Measurements from ENCODE around the gene SESTD1.

Gene SESTD1

GRCh38 chr2:179184610-179185009 lies 80.0 kb downstream of the SESTD1 start:
- no peak for DNase-seq (ENCODE audit: low read depth)

DNA sequence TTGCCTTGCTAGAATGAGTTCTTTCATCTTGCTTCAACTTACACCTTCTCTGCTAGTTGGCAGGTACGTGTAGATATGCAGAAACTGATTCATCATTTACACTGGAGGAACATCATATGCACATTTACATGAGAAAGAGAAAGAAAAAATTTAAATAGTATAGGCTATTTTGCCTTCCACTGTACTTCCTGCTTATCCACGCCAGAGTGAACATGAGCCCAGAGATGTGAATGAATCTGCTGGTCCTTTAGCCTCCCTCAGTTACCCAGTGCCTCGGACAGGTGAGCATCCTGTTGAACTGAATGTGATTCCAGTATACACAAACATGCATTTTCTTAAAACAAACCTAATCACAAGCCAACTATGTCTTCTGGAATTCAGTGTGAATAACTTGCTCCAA lies 83.6 kb downstream of the SESTD1 start:
- DNase-seq (ENCODE audit: low read depth), result no peak

GRCh38 chr2:179180242-179180641 lies 84.4 kb downstream of the SESTD1 start:
- no peak for DNase-seq (ENCODE audit: low read depth)

DNA sequence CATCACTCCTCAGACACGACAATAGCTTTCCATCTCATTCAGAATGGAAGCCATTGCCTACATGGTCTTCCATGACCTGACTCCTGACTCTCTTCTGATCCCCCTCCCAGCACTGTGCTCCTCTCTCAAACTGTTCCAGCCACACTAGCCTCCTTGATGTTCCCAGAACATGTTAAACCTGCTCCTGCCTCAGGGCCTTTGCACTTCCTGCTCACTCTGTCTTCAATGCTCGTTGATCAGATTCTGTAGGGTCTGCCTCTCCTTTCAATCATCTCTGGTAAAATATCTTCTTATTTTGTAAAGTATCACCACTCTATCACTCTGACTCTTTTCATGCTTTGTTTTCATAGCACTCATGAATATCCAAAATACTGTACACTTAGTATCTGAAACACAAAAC lies 84.9 kb downstream of the SESTD1 start:
- no peak for DNase-seq (ENCODE audit: low read depth)

DNA sequence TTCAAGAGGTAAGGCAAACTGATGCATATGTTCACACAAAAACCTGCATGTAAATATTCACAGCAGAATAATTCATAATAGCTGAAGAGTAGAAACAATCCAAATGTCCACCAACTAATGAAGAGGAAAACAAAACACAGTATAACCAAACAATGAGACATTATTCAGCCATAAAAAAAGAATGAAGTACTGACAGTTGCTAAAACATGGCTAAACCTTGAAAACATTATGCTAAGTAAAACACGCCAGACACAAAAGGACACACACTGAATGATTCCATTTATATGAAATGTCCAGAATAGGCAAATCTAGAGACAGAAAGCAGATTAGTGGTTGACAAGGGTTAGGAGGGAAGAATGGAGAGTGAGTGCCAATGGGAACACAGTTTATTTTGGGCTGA lies 86.9 kb downstream of the SESTD1 start:
- no peak for DNase-seq (ENCODE audit: low read depth)

GRCh38 chr2:179174240-179174639 lies 90.4 kb downstream of the SESTD1 start:
- DNase-seq (ENCODE audit: low read depth), result no peak

DNA sequence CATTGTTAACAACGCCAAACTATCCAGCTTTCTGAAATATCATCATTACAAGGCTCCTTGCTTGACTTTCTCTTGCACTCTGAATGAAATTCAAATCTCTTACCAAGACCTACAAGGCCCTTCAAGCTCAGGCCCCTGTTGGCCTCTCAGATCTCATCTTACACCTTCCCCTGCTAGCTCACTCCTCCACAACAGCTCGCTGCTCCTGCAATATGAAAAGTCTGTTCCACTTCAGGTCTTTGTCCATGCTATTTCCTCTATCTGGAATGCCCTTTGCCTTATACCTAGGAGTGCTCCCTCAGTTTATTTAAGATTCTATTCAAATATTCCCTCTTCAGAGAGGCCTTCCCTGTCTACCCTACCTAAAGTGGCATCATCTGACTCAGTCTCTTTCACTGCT lies 91.7 kb downstream of the SESTD1 start:
- DNase-seq (ENCODE audit: low read depth), result no peak

- no peak for DNase-seq (ENCODE audit: low read depth)
Observed at GRCh38 chr2:179171371-179171770, 93.3 kb downstream of the SESTD1 start.

DNA sequence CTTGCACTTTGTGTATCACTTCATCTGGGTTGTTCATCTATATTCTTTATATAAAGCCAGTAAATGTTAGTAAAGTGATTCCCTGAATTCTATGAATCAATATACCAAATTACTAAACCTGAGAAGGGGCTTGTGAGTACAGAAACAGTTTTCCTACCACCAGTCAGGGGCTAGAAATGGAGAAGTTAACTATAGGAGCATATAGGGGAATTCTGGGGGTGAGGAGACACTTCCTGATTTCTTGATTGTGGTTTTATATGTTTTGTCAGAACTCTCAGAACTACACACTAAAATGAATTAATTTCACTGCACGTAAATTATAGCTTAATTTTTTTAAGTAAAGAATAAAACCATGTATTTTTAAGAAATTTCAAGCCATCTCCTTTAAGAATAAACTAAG lies 93.7 kb downstream of the SESTD1 start:
- DNase-seq (ENCODE audit: low read depth), result no peak

- DNase-seq (ENCODE audit: low read depth), result no peak
Observed at GRCh38 chr2:179165356-179166000, 99.2 kb downstream of the SESTD1 start.

GRCh38 chr2:179141206-179141605 lies 123.4 kb downstream of the SESTD1 start:
- no peak for DNase-seq (ENCODE audit: low read depth)

DNA sequence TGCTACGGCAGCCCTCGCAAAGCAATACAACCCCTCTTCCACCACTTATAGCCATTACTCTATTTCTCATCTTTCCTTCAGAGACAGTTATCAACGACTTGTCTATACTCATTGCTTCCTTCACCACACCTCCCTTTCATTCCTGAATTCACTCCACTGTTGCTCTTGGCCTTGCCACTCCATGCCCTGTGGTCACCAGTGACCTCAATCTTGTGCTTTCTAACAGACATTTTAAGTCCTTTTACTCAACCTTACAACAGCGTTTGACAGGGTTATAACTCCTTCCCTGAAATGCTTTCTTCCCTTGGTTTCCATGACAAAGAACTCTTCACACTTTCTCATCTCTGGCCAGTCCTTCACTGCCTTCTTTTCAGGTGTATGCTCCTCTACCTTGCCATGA lies 124.1 kb downstream of the SESTD1 start:
- DNase-seq (ENCODE audit: low read depth), result no peak

DNA sequence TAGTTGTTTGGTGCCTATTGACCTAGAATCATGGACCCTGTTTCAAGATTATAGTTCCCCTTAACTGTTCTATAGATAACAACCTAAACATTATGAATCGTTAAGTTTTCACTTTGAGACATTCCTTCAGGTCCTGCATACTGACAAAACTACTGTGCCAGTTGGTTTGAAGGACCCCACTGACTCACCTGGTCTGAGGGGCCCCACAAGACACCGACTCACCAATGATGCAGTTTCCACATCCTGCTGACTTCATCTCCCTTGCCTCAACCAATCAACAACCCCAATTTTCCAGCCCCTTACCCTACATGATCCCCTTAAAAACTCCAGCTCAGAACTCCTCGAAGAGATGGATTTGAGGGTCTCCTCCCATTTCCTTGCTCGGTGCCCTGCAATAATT lies 125.1 kb downstream of the SESTD1 start:
- DNase-seq (ENCODE audit: low read depth), result no peak

DNA sequence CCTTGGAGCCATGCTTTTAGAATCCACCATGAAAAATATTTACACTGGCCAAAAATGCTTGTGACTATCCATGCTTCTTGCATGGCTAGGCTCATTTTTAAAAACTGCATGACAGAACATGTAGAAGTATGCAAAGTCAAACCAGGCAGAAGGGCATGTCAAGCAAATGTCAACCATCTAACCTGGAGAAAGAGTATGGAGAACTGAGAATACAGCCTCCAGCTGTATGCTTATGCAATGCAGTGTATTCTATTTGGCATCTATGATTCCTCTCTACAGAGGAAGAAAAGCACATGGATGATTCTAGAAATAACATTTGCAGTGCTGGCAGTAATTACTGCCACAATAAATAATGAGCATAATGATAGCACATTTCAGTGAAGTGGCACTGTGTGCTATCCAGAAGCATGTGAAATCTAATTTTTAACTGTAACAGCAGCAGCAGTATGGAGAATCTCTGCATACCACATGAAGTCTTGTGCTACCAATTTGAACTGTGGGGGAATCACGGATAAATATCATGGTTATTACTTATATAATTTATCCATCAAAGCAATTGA lies 127.4 kb downstream of the SESTD1 start:
- no peak for DNase-seq (ENCODE audit: low read depth)

GRCh38 chr2:179133016-179133415 lies 131.6 kb downstream of the SESTD1 start:
- no peak for DNase-seq (ENCODE audit: low read depth)

DNA sequence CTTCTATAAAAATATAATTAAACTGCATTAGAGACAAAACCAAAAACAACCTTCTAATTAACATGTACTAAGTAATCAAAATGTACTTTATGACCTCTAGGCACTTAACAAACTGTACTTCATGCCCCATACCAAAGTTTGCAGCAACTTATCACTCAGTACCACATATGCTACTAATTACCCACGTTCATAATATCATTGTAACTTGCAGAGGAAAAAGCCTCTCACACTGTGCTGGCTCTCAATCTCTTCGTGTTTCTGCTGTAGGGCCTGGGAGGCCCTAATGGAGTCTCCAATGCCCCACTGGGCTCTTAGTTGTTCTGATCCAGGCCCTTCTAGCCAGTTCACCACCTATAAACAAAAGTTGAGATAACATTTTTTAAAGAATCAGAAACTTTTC lies 132.6 kb downstream of the SESTD1 start:
- DNase-seq (ENCODE audit: low read depth), result no peak

GRCh38 chr2:179130560-179130959 lies 134.1 kb downstream of the SESTD1 start:
- no peak for DNase-seq (ENCODE audit: low read depth)

DNA sequence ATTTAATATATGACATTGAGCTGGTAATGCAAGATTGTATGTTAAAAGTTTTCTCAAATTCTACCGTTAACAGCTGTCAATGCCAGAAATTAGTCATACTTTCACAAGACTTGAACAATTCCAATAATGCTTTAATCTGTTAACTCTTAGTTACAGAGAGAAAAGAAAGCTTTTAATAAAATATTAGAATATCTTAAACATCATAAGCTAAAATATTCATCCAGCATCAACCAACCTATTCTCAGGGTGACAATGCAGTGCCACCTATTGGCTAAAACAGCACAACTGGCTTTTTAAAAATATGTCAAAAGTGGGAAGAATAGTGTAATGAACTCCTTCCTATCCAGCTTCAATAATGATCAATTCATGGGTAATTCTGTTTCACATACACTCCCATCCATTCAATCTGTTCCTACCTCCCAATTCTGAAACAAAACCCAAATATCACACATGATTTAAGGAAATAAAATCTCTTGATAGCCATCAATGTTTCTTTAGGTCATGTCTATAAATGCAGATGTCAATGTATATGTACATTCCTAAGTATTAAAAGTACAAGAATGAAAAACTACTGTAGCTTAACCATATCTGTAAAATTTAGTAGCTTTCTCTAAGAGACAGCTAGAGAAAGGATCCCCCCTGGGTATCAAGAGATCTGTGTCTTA lies 134.9 kb downstream of the SESTD1 start:
- DNase-seq (ENCODE audit: low read depth), result peak; percentile 8

- no peak for DNase-seq (ENCODE audit: low read depth)
Observed at GRCh38 chr2:179125404-179125803, 139.2 kb downstream of the SESTD1 start.

DNA sequence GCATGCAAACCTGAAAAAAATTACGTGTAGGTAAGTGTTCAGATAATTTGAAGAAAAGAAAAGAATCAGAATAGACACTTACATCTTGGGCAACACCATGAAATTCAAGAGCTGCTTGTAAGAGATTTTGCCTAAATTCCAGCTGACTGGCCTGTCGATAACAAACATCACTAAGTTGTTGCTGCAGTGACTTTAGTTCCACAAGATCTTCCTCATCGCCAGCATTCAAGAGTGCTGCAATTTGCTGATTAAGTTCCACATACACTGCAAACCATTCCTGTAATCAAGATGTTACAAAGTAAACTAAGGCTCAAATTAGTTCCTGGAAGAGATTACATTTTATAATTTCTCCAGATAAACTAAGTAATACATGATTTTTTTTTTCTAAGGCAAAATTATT lies 140.3 kb downstream of the SESTD1 start:
- no peak for DNase-seq (ENCODE audit: low read depth)

DNA sequence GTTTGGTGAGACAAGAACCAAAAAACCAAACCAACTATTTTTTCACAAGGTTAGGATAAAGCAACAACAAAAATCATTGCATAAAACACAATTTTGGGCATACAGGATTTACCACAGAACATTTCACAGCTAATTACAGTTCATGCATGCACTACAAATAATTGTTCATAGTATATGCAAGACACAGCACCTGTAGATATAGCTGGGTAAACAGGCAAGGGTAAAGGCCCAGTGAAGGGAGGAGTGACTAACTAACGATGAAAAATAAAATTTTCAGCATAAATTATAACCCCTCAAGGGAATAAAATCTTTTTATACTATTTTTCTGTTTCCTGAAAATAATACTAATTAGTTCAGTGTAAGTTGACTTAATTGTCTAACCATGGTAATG lies 141.4 kb downstream of the SESTD1 start:
- no peak for DNase-seq (ENCODE audit: low read depth)

DNA sequence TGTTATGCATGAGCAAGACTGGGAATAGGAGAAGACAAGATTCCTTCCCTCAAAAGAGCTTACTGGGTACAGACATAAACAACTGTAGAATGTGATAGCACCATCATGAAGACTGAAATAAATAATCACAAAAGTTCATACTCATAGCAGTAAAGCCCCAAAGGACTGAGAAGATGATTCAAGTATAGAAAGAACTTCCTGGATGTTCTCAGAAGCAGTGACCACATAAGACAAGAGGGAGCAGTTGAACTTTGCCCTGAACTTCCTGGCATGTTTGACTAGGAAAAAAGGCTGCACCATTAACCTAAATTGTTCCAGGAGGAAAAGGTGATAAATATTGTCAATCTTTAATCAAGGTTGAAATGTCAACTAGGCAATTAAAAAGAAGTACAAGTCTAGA lies 156.9 kb downstream of the SESTD1 start:
- DNase-seq (ENCODE audit: low read depth), result peak; percentile 16

GRCh38 chr2:179106676-179107428 lies 157.8 kb downstream of the SESTD1 start:
- DNase-seq (ENCODE audit: low read depth), result peak; percentile 88
